ENCODE data around the gene USP48.

Gene USP48

GRCh38 chr1:21816602-21817302, 33.8 kb upstream of the USP48 start:
- Mint-ChIP-seq H3K27me3 (ENCODE audit: low read depth) (peaks cover 5% of the 10 kb centered on the region), H3K4me1 (peaks cover 10% of the 10 kb centered on the region), H3K27ac (peak overlapping the region in 1 of 3 experiments; percentile 1), H3K36me3 (ENCODE audit: low read depth) (peaks cover 10% of the 10 kb centered on the region), H3K4me3 (peak overlapping the region in 1 of 3 experiments; percentile 21), H3K9me3 (no peaks in the 10 kb centered on the region)
- TF ChIP-seq, protein P1, sequence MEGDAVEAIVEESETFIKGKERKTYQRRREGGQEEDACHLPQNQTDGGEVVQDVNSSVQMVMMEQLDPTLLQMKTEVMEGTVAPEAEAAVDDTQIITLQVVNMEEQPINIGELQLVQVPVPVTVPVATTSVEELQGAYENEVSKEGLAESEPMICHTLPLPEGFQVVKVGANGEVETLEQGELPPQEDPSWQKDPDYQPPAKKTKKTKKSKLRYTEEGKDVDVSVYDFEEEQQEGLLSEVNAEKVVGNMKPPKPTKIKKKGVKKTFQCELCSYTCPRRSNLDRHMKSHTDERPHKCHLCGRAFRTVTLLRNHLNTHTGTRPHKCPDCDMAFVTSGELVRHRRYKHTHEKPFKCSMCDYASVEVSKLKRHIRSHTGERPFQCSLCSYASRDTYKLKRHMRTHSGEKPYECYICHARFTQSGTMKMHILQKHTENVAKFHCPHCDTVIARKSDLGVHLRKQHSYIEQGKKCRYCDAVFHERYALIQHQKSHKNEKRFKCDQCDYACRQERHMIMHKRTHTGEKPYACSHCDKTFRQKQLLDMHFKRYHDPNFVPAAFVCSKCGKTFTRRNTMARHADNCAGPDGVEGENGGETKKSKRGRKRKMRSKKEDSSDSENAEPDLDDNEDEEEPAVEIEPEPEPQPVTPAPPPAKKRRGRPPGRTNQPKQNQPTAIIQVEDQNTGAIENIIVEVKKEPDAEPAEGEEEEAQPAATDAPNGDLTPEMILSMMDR (IDR thresholded peaks at IDR 0.05; ENCODE audit: unreplicated experiment in 3 of 3), result no peak

DNA sequence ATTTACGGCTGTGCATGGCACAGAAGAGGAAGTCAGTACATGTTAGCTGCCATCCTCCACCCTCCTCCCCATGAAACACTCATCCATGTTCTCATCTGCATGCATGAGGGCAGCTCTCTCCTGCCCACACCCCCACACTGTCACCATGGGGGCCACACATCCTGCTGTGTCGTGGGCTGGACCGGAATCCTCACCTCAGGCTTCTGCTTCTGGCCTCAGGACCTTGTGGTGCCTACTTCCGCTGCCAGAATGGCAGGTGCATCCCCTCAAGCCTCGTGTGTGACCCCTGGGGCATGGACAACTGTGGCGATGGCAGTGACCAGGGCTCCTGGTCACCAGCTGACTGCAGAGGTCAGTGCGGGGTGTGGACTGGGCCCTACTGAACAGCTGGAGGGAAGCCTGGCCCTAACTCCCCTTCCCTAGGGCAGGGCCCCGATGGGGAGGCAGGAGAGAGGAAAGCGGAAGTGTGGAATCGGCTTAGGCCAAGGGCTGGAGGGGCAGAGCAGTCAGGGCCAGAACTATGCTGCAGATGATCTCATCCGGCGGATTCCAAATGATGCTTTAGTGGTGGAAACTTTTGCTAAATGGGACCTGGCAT, 32.9 kb upstream of the USP48 start:
- peaks cover 5% of the 10 kb centered on the region for H3K27me3 Mint-ChIP-seq (ENCODE audit: low read depth)

GRCh38 chr1:21814981-21815582, 32.1 kb upstream of the USP48 start:
- H3K36me3 Mint-ChIP-seq (ENCODE audit: low read depth), result peaks cover 6% of the 10 kb centered on the region
- H3K27ac Mint-ChIP-seq, result no peak overlapping the region
- H3K9me3 Mint-ChIP-seq, result no peaks in the 10 kb centered on the region
- peak overlapping the region; percentile 61 to 70 (median 69) for H3K4me3 Mint-ChIP-seq
- TF ChIP-seq, protein P1 (IDR thresholded peaks at IDR 0.05; ENCODE audit: unreplicated experiment in 3 of 3), result no peak
- peaks cover 10% of the 10 kb centered on the region for H3K4me1 Mint-ChIP-seq
- peaks cover 5% of the 10 kb centered on the region for H3K27me3 Mint-ChIP-seq (ENCODE audit: low read depth)

More for the DNA sequence above, 32.9 kb upstream of the USP48 start:
- peaks cover 10% of the 10 kb centered on the region for H3K36me3 Mint-ChIP-seq (ENCODE audit: low read depth)
- no peak overlapping the region for H3K4me3 Mint-ChIP-seq
- TF ChIP-seq, protein P1 (IDR thresholded peaks at IDR 0.05; ENCODE audit: unreplicated experiment in 3 of 3), result no peak
- no peaks in the 10 kb centered on the region for H3K9me3 Mint-ChIP-seq
- no peak overlapping the region for H3K27ac Mint-ChIP-seq
- peaks cover 10% of the 10 kb centered on the region for H3K4me1 Mint-ChIP-seq

- Mint-ChIP-seq H3K36me3 (ENCODE audit: low read depth) (no peaks in the 10 kb centered on the region), H3K27ac (no peak overlapping the region), H3K4me1 (peaks cover 10% of the 10 kb centered on the region), H3K4me3 (peak overlapping the region in 2 of 3 experiments; percentile 51 to 59), H3K9me3 (no peaks in the 10 kb centered on the region), H3K27me3 (ENCODE audit: low read depth) (peaks cover 5% of the 10 kb centered on the region)
- TF ChIP-seq, protein P1 (IDR thresholded peaks at IDR 0.05; ENCODE audit: unreplicated experiment in 3 of 3), result peak; percentile 62 to 77 (median 65)
Measured at GRCh38 chr1:21814241-21814918, 31.4 kb upstream of the USP48 start.

GRCh38 chr1:21813542-21813941, 30.6 kb upstream of the USP48 start:
- TF ChIP-seq, protein P1 (IDR thresholded peaks at IDR 0.05; ENCODE audit: unreplicated experiment in 3 of 3), result no peak
- no peak overlapping the region for H3K4me3 Mint-ChIP-seq
- H3K27ac Mint-ChIP-seq, result no peak overlapping the region
- peaks cover 5% of the 10 kb centered on the region for H3K27me3 Mint-ChIP-seq (ENCODE audit: low read depth)
- H3K9me3 Mint-ChIP-seq, result no peaks in the 10 kb centered on the region
- H3K4me1 Mint-ChIP-seq, result peaks cover 10% of the 10 kb centered on the region
- no peaks in the 10 kb centered on the region for H3K36me3 Mint-ChIP-seq (ENCODE audit: low read depth)
